Caco-2 (cell line): Measurements from ENCODE around the gene EHMT1. TPM values are rescaled to one million over a fixed set of nuclear protein-coding genes. Genes with fewer than 3 reads are reported as not detected.

ENCODE experiments used
- BruUV-seq: library from RNA; stranded (reverse); fragments of 400-500 nt; replicated peaks from 2 replicates; lab custom pipeline; 2021; lab: Mats Ljungman, UMichigan
- CTCF ChIA-PET: fragments of 300-600 bp; sonication (Branson Sonifier 250); formaldehyde crosslinking; loops from one replicate; lab custom pipeline; 2022; ENCODE audit warnings: antibody characterized with exemption; lab: Charles Lee
- POLR2A ChIA-PET: fragments of 300-600 bp; sonication (Branson Sonifier 250); formaldehyde crosslinking; loops from one replicate; lab custom pipeline; 2022; ENCODE audit warnings: antibody characterized with exemption; lab: Charles Lee
- DNase-seq, 2 experiments: peaks; one replicate each; pipeline versions ENCODE4 v3.0.0 to v3.0.0-alpha.2; 2020 to 2022
- H3K27me3 ChIP-seq: replicated peaks from 2 replicates; pipeline ENCODE4 v1.6.0; 2011; ENCODE audit warnings: low read length; ENCODE audit not compliant: control insufficient read depth, insufficient read depth
- H3K36me3 ChIP-seq: 2 replicates; pipeline ENCODE4 v1.5.1; 2011; ENCODE audit warnings: low read length; ENCODE audit not compliant: control insufficient read depth, insufficient read depth
- H3K4me1 ChIP-seq: fragments of 250-450 bp; sonication (Bioruptor Pico); 2 replicates; pipeline ENCODE4 v1.5.1; 2020; ENCODE audit warnings: mild to moderate bottlenecking
- H3K4me3 ChIP-seq: 2 replicates; pipeline ENCODE4 v1.5.1; 2011; ENCODE audit warnings: low read depth, mild to moderate bottlenecking, control low read depth, low read length
- H3K9me3 ChIP-seq: fragments of 250-450 bp; sonication (Bioruptor Pico); 2 replicates; pipeline ENCODE4 v1.5.1; 2020; ENCODE audit warnings: mild to moderate bottlenecking, moderate library complexity
- H3K27ac Mint-ChIP-seq: one replicate; pipeline ENCODE4 v1.8.0; 2022; ENCODE audit warnings: mixed read lengths; ENCODE audit not compliant: unreplicated experiment
- H3K27me3 Mint-ChIP-seq: one replicate; pipeline ENCODE4 v1.8.0; 2022; ENCODE audit warnings: mixed read lengths; ENCODE audit not compliant: insufficient read depth, unreplicated experiment
- H3K36me3 Mint-ChIP-seq: one replicate; pipeline ENCODE4 v1.8.0; 2022; ENCODE audit warnings: mild to moderate bottlenecking, mixed read lengths; ENCODE audit not compliant: insufficient read depth, unreplicated experiment
- H3K4me1 Mint-ChIP-seq: one replicate; pipeline ENCODE4 v1.8.0; 2022; ENCODE audit warnings: low read depth, mixed read lengths; ENCODE audit not compliant: unreplicated experiment
- H3K4me3 Mint-ChIP-seq: one replicate; pipeline ENCODE4 v1.8.0; 2022; ENCODE audit warnings: mild to moderate bottlenecking, moderate library complexity, mixed read lengths; ENCODE audit not compliant: unreplicated experiment
- H3K9me3 Mint-ChIP-seq: one replicate; pipeline ENCODE4 v1.8.0; 2022; ENCODE audit warnings: mixed read lengths; ENCODE audit not compliant: unreplicated experiment
- CTCF ChIP-seq, 2 experiments: fragments of 200-600 bp in 1 of 2; IDR thresholded peaks; 1 replicate in 1 of 2; 2 replicates in 1 of 2; pipeline versions ENCODE4 v1.5.1 to v1.8.0; 2011 to 2022; ENCODE audit warnings: antibody characterized with exemption in 1 of 2, control low read depth in 1 of 2, inconsistent platforms in 1 of 2, low read depth in 1 of 2, low read length in 1 of 2, mild to moderate bottlenecking in 1 of 2, moderate library complexity in 1 of 2; ENCODE audit not compliant: insufficient read depth in 1 of 2, severe bottlenecking in 1 of 2, unreplicated experiment in 1 of 2
- intact Hi-C: fragments of 100-400 bp; cut with micrococcal nuclease; formaldehyde crosslinking; loops from one replicate; pipeline ENCODE4 v1.10.0; 2022; ENCODE audit not compliant: unreplicated experiment
- total RNA-seq: library from RNA; stranded (reverse); gene quantifications from 2 replicates; pipeline ENCODE4 v1.2.3, GENCODE V29; 2022

Gene EHMT1
- total RNA-seq, 1 experiment from 2014 or later: 92.9 TPM

DNA sequence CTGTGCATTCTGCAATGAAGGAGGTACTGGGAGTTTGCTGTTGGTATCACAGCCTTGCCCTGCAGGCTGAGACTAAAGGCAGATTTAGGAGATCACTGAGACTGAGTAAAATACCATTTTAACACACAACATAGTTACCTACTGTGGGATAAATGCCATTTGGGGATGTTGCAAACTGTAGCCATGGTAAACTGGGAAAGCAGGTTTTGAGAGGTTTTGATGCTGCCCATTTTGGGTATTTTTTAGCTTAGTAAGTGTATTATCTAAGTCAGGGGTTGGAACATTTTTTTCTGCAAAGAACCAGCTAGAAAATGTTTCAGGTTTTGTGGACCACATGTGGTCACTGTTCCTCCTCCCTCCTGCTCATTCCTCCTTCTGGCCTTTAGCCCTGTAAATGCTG, 108.9 kb downstream of the EHMT1 start:
- CTCF ChIA-PET: no interaction called here
- Mint-ChIP-seq H3K4me1 (no peaks in the 10 kb centered on the region), H3K27me3 (no peaks in the 10 kb centered on the region), H3K9me3 (peaks cover 8% of the 10 kb centered on the region), H3K36me3 (peaks cover 72% of the 10 kb centered on the region), H3K27ac (no peak overlapping the region), H3K4me3 (no peak overlapping the region)
- H3K4me3 ChIP-seq: no peak overlapping the region
- H3K27me3 ChIP-seq: no peaks in the 10 kb centered on the region
- no TSS peak for BruUV-seq
- H3K9me3 ChIP-seq: no peaks in the 10 kb centered on the region; the same call in 1 of the 2 replicates
- intact Hi-C loops: no loop called here
- POLR2A ChIA-PET: no interaction called here
- H3K36me3 ChIP-seq: peaks cover 6% of the 10 kb centered on the region
- no peak for DNase-seq
- TF ChIP-seq CTCF (IDR thresholded peaks at IDR 0.05; ENCODE audit: insufficient read depth in 1 of 2, low read depth in 1 of 2, low read length in 1 of 2, severe bottlenecking in 1 of 2, unreplicated experiment in 1 of 2): no peak
- no peaks in the 10 kb centered on the region for H3K4me1 ChIP-seq

DNA sequence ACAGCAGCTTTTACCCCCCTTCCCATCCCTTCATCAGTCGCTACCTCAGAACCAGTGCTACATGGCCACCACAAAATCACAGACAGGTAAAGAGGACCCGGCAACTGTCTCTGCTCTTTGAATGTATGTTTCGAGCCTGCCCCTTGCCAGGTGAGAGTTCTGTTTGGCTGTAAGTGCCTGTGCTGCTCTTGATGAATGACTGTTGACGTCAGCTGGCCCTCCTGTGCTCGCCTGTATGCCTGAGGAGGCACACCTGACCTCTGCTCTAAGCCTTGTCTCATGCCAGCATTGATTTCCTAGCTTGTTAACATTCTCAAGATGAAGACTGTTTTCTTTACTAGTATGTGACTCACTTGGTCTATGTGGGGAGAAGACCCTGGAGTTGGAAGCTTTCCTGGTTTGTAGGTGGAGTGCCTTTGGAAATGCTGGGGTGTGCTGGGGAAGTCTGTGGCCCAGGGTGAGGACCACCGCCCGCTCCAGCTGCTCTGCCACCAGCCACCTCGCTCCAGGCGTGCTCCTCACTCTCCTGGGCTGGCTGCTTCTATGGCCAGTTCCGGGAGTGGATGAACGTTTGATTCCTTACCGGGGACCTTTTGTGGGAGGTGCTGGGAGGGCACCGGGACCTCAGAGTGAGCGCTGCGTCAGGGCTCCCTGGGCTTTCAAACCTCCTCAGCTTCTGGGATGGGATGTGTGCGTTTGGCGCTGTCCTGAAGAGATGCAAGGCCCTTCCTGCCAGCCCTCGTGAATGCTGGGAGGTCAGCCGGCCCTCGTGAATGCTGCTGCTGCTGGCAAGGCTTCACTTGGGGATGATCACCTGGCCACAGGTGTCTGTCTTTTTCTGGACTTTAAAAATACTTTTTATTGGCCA, 109.9 kb downstream of the EHMT1 start:
- peaks cover 12% of the 10 kb centered on the region for H3K9me3 Mint-ChIP-seq
- H3K36me3 Mint-ChIP-seq: peaks cover 74% of the 10 kb centered on the region
- TF ChIP-seq CTCF (IDR thresholded peaks at IDR 0.05; ENCODE audit: insufficient read depth in 1 of 2, low read depth in 1 of 2, low read length in 1 of 2, severe bottlenecking in 1 of 2, unreplicated experiment in 1 of 2): no peak
- Histone ChIP-seq H3K27me3 (no peaks in the 10 kb centered on the region), H3K4me1 (no peaks in the 10 kb centered on the region), H3K9me3 (no peaks in the 10 kb centered on the region; the same call in 1 of the 2 replicates), H3K4me3 (no peak overlapping the region), H3K36me3 (peaks cover 12% of the 10 kb centered on the region)
- H3K27ac Mint-ChIP-seq: no peak overlapping the region
- H3K4me1 Mint-ChIP-seq: no peaks in the 10 kb centered on the region
- no TSS peak for BruUV-seq
- no peak overlapping the region for H3K4me3 Mint-ChIP-seq
- no peaks in the 10 kb centered on the region for H3K27me3 Mint-ChIP-seq
- ChIA-PET CTCF (no interaction called here), POLR2A (no interaction called here)
- DNase-seq: no peak
- intact Hi-C loops: no loop called here

- H3K36me3 ChIP-seq: peaks cover 12% of the 10 kb centered on the region
- no peak for TF ChIP-seq CTCF (IDR thresholded peaks at IDR 0.05; ENCODE audit: insufficient read depth in 1 of 2, low read depth in 1 of 2, low read length in 1 of 2, severe bottlenecking in 1 of 2, unreplicated experiment in 1 of 2)
- H3K9me3 ChIP-seq: no peaks in the 10 kb centered on the region; the same call in 1 of the 2 replicates
- peaks cover 14% of the 10 kb centered on the region for H3K9me3 Mint-ChIP-seq
- ChIA-PET CTCF (no interaction called here), POLR2A (no interaction called here)
- no peak overlapping the region for H3K27ac Mint-ChIP-seq
- H3K4me1 Mint-ChIP-seq: no peaks in the 10 kb centered on the region
- H3K4me3 ChIP-seq: no peak overlapping the region
- H3K36me3 Mint-ChIP-seq: peaks cover 74% of the 10 kb centered on the region
- intact Hi-C loops: no loop called here
- H3K4me3 Mint-ChIP-seq: no peak overlapping the region
- no peaks in the 10 kb centered on the region for H3K27me3 Mint-ChIP-seq
- no TSS peak for BruUV-seq
- H3K27me3 ChIP-seq: no peaks in the 10 kb centered on the region
- no peak for DNase-seq
- no peaks in the 10 kb centered on the region for H3K4me1 ChIP-seq
Measured at GRCh38 chr9:137731216-137731946, 112.6 kb downstream of the EHMT1 start.
